CD4-positive, alpha-beta T cell treated with Interleukin-17A for 1 hour (primary cell): ENCODE measurements around the gene PDCD2L.
"Not testable (repeated sequence)": the region's sequence is repeated elsewhere in the genome, so short reads cannot be mapped to it uniquely, and the experiment has no call there.

Experiments used
- DNase-seq: peaks from one replicate; pipeline ENCODE4 v3.0.0-alpha.2; 2020

The PDCD2L gene

GRCh38 chr19:34380639-34381241 is 23.5 kb upstream of the PDCD2L start:
- no peak for DNase-seq

- no peak for DNase-seq
These were observed 22.6 kb upstream of the PDCD2L start for GRCh38 chr19:34381399-34382251.

GRCh38 chr19:34382471-34382870 is 21.7 kb upstream of the PDCD2L start:
- DNase-seq: no peak

GRCh38 chr19:34383599-34383998 is 20.6 kb upstream of the PDCD2L start:
- no peak for DNase-seq

- no peak for DNase-seq
These were observed 17.4 kb upstream of the PDCD2L start for GRCh38 chr19:34386645-34387445.

GRCh38 chr19:34387446-34387810 is 16.8 kb upstream of the PDCD2L start:
- DNase-seq: no peak

GRCh38 chr19:34388745-34389144 is 15.5 kb upstream of the PDCD2L start:
- DNase-seq: not testable (repeated sequence)

GRCh38 chr19:34391813-34392212 is 12.4 kb upstream of the PDCD2L start:
- DNase-seq: no peak

GRCh38 chr19:34393031-34393430 is 11.2 kb upstream of the PDCD2L start:
- no peak for DNase-seq

GRCh38 chr19:34393629-34394028 is 10.6 kb upstream of the PDCD2L start:
- no peak for DNase-seq

GRCh38 chr19:34397853-34398252 is 6.3 kb upstream of the PDCD2L start:
- DNase-seq: no peak

GRCh38 chr19:34399886-34400285 is 4.3 kb upstream of the PDCD2L start:
- no peak for DNase-seq

GRCh38 chr19:34400844-34401243 is 3.4 kb upstream of the PDCD2L start:
- not testable (repeated sequence) for DNase-seq

- no peak for DNase-seq
These were observed 2.1 kb upstream of the PDCD2L start for GRCh38 chr19:34402074-34402600.

GRCh38 chr19:34403784-34404108 is 453 bp upstream of the PDCD2L start:
- DNase-seq: no peak

GRCh38 chr19:34405892-34406660 is 1.9 kb downstream of the PDCD2L start:
- DNase-seq: no peak

- DNase-seq: no peak
These were observed 4.2 kb downstream of the PDCD2L start for GRCh38 chr19:34408411-34408810.

- DNase-seq: no peak
These were observed 5.3 kb downstream of the PDCD2L start for GRCh38 chr19:34409189-34410164.

- DNase-seq: no peak
These were observed 7.0 kb downstream of the PDCD2L start for GRCh38 chr19:34411216-34411615.

GRCh38 chr19:34416021-34416545 is 11.9 kb downstream of the PDCD2L start:
- DNase-seq: no peak

GRCh38 chr19:34418300-34418699 is 14.1 kb downstream of the PDCD2L start:
- no peak for DNase-seq
